Measurements from ENCODE around the gene ARHGAP15.

Gene ARHGAP15

DNA sequence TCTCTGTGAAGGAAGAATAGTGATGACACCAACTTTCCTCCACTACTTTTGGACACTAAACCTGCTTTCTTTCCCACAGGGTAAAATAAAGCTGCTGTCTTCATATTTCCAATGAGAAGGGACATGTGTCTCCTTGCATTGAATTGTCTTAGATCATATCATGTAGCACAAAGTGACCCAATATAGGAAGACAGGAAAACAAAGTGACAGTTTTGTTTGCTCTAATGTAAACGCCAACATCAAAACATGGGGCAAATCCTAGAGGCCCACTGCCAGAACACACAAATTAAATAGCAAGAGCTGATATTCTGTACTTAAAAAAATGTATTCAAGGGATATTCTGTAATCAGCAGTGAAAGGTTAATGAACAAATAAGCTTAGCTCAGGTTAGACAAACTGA, 36.1 kb downstream of the ARHGAP15 start:
- Histone ChIP-seq H2BK15ac (ENCODE audit: low read length) (no peak overlapping the region), H2AK5ac (ENCODE audit: low read depth, low read length) (no peak overlapping the region), H3K4me3 (ENCODE audit: low read length in 2 of 2) (no peak overlapping the region), H3K4me1 (ENCODE audit: control insufficient read depth in 2 of 2, insufficient read depth in 1 of 2, low read depth in 1 of 2, low read length in 2 of 2) (peaks cover 0 to 4% of the 10 kb centered on the region in 2 donors), H3K9ac (ENCODE audit: low read depth, low read length, poor library complexity) (no peak overlapping the region), H3K4me2 (ENCODE audit: insufficient read depth, low read length, poor library complexity, severe bottlenecking) (no peak overlapping the region), H2BK5ac (ENCODE audit: low read length) (no peak overlapping the region), H4K8ac (ENCODE audit: low read depth, low read length) (no peak overlapping the region), H3K18ac (ENCODE audit: low read length) (no peak overlapping the region), H3K79me1 (ENCODE audit: low read depth, low read length) (no peaks in the 10 kb centered on the region), H3K36me3 (replicated peaks in 1 of 2; ENCODE audit: control insufficient read depth in 2 of 2, insufficient read depth in 2 of 2, low read length in 2 of 2) (no peaks in the 10 kb centered on the region), H4K91ac (ENCODE audit: low read depth, low read length, poor library complexity) (no peak overlapping the region), H2BK120ac (ENCODE audit: low read depth, low read length) (no peak overlapping the region), H3K4ac (ENCODE audit: low read length) (no peak overlapping the region), H3K14ac (ENCODE audit: low read length) (no peak overlapping the region), H3K9me3 (replicated peaks in 1 of 2; ENCODE audit: control insufficient read depth in 2 of 2, insufficient read depth in 1 of 2, low read depth in 1 of 2, low read length in 2 of 2) (no peaks in the 10 kb centered on the region), H2AFZ (ENCODE audit: low read length) (no peak overlapping the region), H3K27me3 (ENCODE audit: control insufficient read depth in 3 of 3, insufficient read depth in 3 of 3, low read depth in 1 of 3, low read length in 3 of 3) (no peaks in the 10 kb centered on the region), H3K23ac (ENCODE audit: low read depth, low read length, poor library complexity) (no peak overlapping the region), H3K27ac (replicated peaks; ENCODE audit: low read length) (no peak overlapping the region), H2BK12ac (ENCODE audit: low read length) (no peak overlapping the region)
- WGBS, 2 donors (ENCODE audit: extremely low coverage in 2 of 2, insufficient read length in 2 of 2, insufficient replicate concordance in 1 of 2): no CpG with 5 or more reads among the region's 1 CpG
- no peak for DNase-seq (ENCODE audit: low spot score)

DNA sequence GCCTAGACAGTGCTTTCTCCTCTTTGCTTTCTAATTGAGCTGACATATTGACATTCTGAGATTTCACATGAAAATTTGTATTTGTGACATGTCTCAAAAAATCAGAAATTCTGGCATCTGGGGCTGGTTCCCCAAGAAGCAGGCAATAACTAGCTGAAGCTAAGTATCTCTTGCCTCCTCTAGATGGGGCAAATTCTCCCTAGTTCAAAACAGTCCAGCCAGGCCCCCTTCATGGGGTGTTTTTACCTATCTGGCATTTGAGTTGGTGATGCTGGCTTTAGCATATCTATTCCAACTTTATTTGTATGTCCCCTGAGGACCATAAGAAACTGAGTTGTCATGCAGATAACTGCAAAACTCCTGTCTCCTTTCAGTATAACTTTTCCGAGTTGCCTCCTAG, 39.9 kb downstream of the ARHGAP15 start:
- H2BK15ac ChIP-seq (ENCODE audit: low read length): no peak overlapping the region
- no peaks in the 10 kb centered on the region for H3K36me3 ChIP-seq (replicated peaks in 1 of 2; ENCODE audit: control insufficient read depth in 2 of 2, insufficient read depth in 2 of 2, low read length in 2 of 2)
- DNase-seq (ENCODE audit: low spot score): no peak
- H2AFZ ChIP-seq (ENCODE audit: low read length): no peak overlapping the region
- no peak overlapping the region for H2BK5ac ChIP-seq (ENCODE audit: low read length)
- no peak overlapping the region for H3K18ac ChIP-seq (ENCODE audit: low read length)
- no peak overlapping the region for H3K4ac ChIP-seq (ENCODE audit: low read length)
- H2BK120ac ChIP-seq (ENCODE audit: low read depth, low read length): no peak overlapping the region
- H2AK5ac ChIP-seq (ENCODE audit: low read depth, low read length): no peak overlapping the region
- H3K9me3 ChIP-seq (replicated peaks in 1 of 2; ENCODE audit: control insufficient read depth in 2 of 2, insufficient read depth in 1 of 2, low read depth in 1 of 2, low read length in 2 of 2): no peaks in the 10 kb centered on the region
- no peaks in the 10 kb centered on the region for H3K79me1 ChIP-seq (ENCODE audit: low read depth, low read length)
- H4K8ac ChIP-seq (ENCODE audit: low read depth, low read length): no peak overlapping the region
- no peaks in the 10 kb centered on the region for H3K27me3 ChIP-seq (ENCODE audit: control insufficient read depth in 3 of 3, insufficient read depth in 3 of 3, low read depth in 1 of 3, low read length in 3 of 3)
- no peak overlapping the region for H4K91ac ChIP-seq (ENCODE audit: low read depth, low read length, poor library complexity)
- no peak overlapping the region for H3K14ac ChIP-seq (ENCODE audit: low read length)
- H3K4me1 ChIP-seq (ENCODE audit: control insufficient read depth in 2 of 2, insufficient read depth in 1 of 2, low read depth in 1 of 2, low read length in 2 of 2): no peaks in the 10 kb centered on the region
- no peak overlapping the region for H3K4me2 ChIP-seq (ENCODE audit: insufficient read depth, low read length, poor library complexity, severe bottlenecking)
- H3K9ac ChIP-seq (ENCODE audit: low read depth, low read length, poor library complexity): no peak overlapping the region
- WGBS, 2 donors (ENCODE audit: extremely low coverage in 2 of 2, insufficient read length in 2 of 2, insufficient replicate concordance in 1 of 2): no CpG with 5 or more reads among the region's 1 CpG
- H3K4me3 ChIP-seq (ENCODE audit: low read length in 2 of 2): no peak overlapping the region
- H3K27ac ChIP-seq (replicated peaks; ENCODE audit: low read length): no peak overlapping the region
- no peak overlapping the region for H2BK12ac ChIP-seq (ENCODE audit: low read length)
- H3K23ac ChIP-seq (ENCODE audit: low read depth, low read length, poor library complexity): no peak overlapping the region

DNA sequence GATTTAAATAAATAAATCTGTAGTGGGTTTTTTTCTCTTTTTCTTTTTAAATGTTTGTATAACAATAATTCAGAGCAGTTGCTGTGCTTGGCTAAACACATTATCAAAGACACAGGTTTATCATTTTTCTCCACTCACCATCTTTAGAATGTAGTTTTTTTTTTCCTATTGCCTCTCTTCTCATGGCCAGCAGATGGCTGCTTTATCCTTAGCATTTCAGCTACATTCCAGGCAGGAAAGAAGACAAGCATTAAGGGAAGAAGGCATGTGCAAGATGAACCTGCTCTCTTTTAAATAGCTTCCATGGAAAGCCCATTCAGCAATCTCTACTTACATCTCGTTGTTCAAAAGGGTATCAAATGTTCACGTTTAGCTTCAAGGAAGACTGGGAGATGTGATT, 42.6 kb downstream of the ARHGAP15 start:
- WGBS, 2 donors (ENCODE audit: extremely low coverage in 2 of 2, insufficient read length in 2 of 2, insufficient replicate concordance in 1 of 2): no CpG with 5 or more reads among the region's 2 CpGs
- H3K27ac ChIP-seq (replicated peaks; ENCODE audit: low read length): no peak overlapping the region
- no peaks in the 10 kb centered on the region for H3K9me3 ChIP-seq (replicated peaks in 1 of 2; ENCODE audit: control insufficient read depth in 2 of 2, insufficient read depth in 1 of 2, low read depth in 1 of 2, low read length in 2 of 2)
- no peak overlapping the region for H4K91ac ChIP-seq (ENCODE audit: low read depth, low read length, poor library complexity)
- H3K9ac ChIP-seq (ENCODE audit: low read depth, low read length, poor library complexity): no peak overlapping the region
- H2BK120ac ChIP-seq (ENCODE audit: low read depth, low read length): no peak overlapping the region
- H3K36me3 ChIP-seq (replicated peaks in 1 of 2; ENCODE audit: control insufficient read depth in 2 of 2, insufficient read depth in 2 of 2, low read length in 2 of 2): no peaks in the 10 kb centered on the region
- H3K4me1 ChIP-seq (ENCODE audit: control insufficient read depth in 2 of 2, insufficient read depth in 1 of 2, low read depth in 1 of 2, low read length in 2 of 2): no peaks in the 10 kb centered on the region
- no peak overlapping the region for H3K4me2 ChIP-seq (ENCODE audit: insufficient read depth, low read length, poor library complexity, severe bottlenecking)
- H2AK5ac ChIP-seq (ENCODE audit: low read depth, low read length): no peak overlapping the region
- no peak overlapping the region for H4K8ac ChIP-seq (ENCODE audit: low read depth, low read length)
- H3K4ac ChIP-seq (ENCODE audit: low read length): no peak overlapping the region
- H3K79me1 ChIP-seq (ENCODE audit: low read depth, low read length): no peaks in the 10 kb centered on the region
- H2BK15ac ChIP-seq (ENCODE audit: low read length): no peak overlapping the region
- no peak overlapping the region for H3K18ac ChIP-seq (ENCODE audit: low read length)
- H3K27me3 ChIP-seq (ENCODE audit: control insufficient read depth in 3 of 3, insufficient read depth in 3 of 3, low read depth in 1 of 3, low read length in 3 of 3): no peaks in the 10 kb centered on the region
- H3K23ac ChIP-seq (ENCODE audit: low read depth, low read length, poor library complexity): no peak overlapping the region
- H2BK5ac ChIP-seq (ENCODE audit: low read length): no peak overlapping the region
- DNase-seq (ENCODE audit: low spot score): peak; percentile 17
- no peak overlapping the region for H2BK12ac ChIP-seq (ENCODE audit: low read length)
- no peak overlapping the region for H3K14ac ChIP-seq (ENCODE audit: low read length)
- no peak overlapping the region for H3K4me3 ChIP-seq (ENCODE audit: low read length in 2 of 2)
- H2AFZ ChIP-seq (ENCODE audit: low read length): peak overlapping the region; percentile 66

- Histone ChIP-seq H2BK120ac (ENCODE audit: low read depth, low read length) (no peak overlapping the region), H3K18ac (ENCODE audit: low read length) (no peak overlapping the region), H3K23ac (ENCODE audit: low read depth, low read length, poor library complexity) (no peak overlapping the region), H3K4me3 (ENCODE audit: low read length in 2 of 2) (no peak overlapping the region), H3K27ac (replicated peaks; ENCODE audit: low read length) (no peak overlapping the region), H3K9ac (ENCODE audit: low read depth, low read length, poor library complexity) (no peak overlapping the region), H2AFZ (ENCODE audit: low read length) (no peak overlapping the region), H2BK15ac (ENCODE audit: low read length) (no peak overlapping the region), H3K14ac (ENCODE audit: low read length) (no peak overlapping the region), H3K36me3 (replicated peaks in 1 of 2; ENCODE audit: control insufficient read depth in 2 of 2, insufficient read depth in 2 of 2, low read length in 2 of 2) (no peaks in the 10 kb centered on the region), H3K79me1 (ENCODE audit: low read depth, low read length) (no peaks in the 10 kb centered on the region), H3K4ac (ENCODE audit: low read length) (no peak overlapping the region), H4K8ac (ENCODE audit: low read depth, low read length) (no peak overlapping the region), H3K4me1 (ENCODE audit: control insufficient read depth in 2 of 2, insufficient read depth in 1 of 2, low read depth in 1 of 2, low read length in 2 of 2) (peaks cover 0 to 4% of the 10 kb centered on the region in 2 donors), H4K91ac (ENCODE audit: low read depth, low read length, poor library complexity) (no peak overlapping the region), H3K9me3 (replicated peaks in 1 of 2; ENCODE audit: control insufficient read depth in 2 of 2, insufficient read depth in 1 of 2, low read depth in 1 of 2, low read length in 2 of 2) (no peaks in the 10 kb centered on the region), H2AK5ac (ENCODE audit: low read depth, low read length) (no peak overlapping the region), H3K27me3 (ENCODE audit: control insufficient read depth in 3 of 3, insufficient read depth in 3 of 3, low read depth in 1 of 3, low read length in 3 of 3) (no peaks in the 10 kb centered on the region), H3K4me2 (ENCODE audit: insufficient read depth, low read length, poor library complexity, severe bottlenecking) (no peak overlapping the region), H2BK12ac (ENCODE audit: low read length) (no peak overlapping the region), H2BK5ac (ENCODE audit: low read length) (no peak overlapping the region)
- no CpG with 5 or more reads among the region's 2 CpGs for WGBS, 2 donors (ENCODE audit: extremely low coverage in 2 of 2, insufficient read length in 2 of 2, insufficient replicate concordance in 1 of 2)
- no peak for DNase-seq (ENCODE audit: low spot score)
Observed at GRCh38 chr2:143175438-143175837, 46.2 kb downstream of the ARHGAP15 start.
